IMR-90 (cell line): ENCODE results near the gene IFNLR1. TPM values are rescaled to one million over a fixed set of nuclear protein-coding genes. Genes with fewer than 3 reads are reported as not detected.

ENCODE experiments used
- ATAC-seq: fragments of 200-7000 bp; cut with Tn5 transposase; 2 replicates; pipeline ENCODE4 v1.9.1; 2020; ENCODE audit warnings: low read depth, mild to moderate bottlenecking, moderate library complexity
- BruUV-seq: library from RNA; stranded (reverse); fragments of 400-500 nt; replicated peaks from 2 replicates; lab custom pipeline; 2021; lab: Mats Ljungman, UMichigan
- CTCF ChIA-PET: fragments of 300-600 bp; formaldehyde crosslinking; extraction: SDS; loops from one replicate; lab custom pipeline; 2021; ENCODE audit warnings: antibody characterized with exemption; lab: Yijun Ruan, JAX
- POLR2A ChIA-PET: fragments of 300-600 bp; sonication (Branson Sonifier 250); formaldehyde crosslinking; loops from one replicate; lab custom pipeline; 2022; ENCODE audit warnings: antibody characterized with exemption; ENCODE audit not compliant: unreplicated experiment; lab: Charles Lee
- DNase-seq: peaks from one replicate; pipeline ENCODE4 v3.0.0; 2013
- H2AFZ ChIP-seq: replicated peaks from 2 replicates; pipeline ENCODE3; 2013; ENCODE audit warnings: low read length, mild to moderate bottlenecking; ENCODE audit not compliant: poor library complexity
- H2AK5ac ChIP-seq: 2 replicates; pipeline ENCODE4 v1.6.1; 2013; ENCODE audit warnings: low read depth, low read length, inconsistent platforms
- H2AK9ac ChIP-seq: replicated peaks from 2 replicates; pipeline ENCODE3; 2013; ENCODE audit warnings: mild to moderate bottlenecking, low read depth, low read length, moderate library complexity; ENCODE audit not compliant: poor library complexity
- H2BK120ac ChIP-seq: 2 replicates; pipeline ENCODE4 v1.6.1; 2013; ENCODE audit warnings: low read depth, low read length, inconsistent platforms
- H2BK15ac ChIP-seq: 3 replicates; pipeline ENCODE4 v1.6.1; 2013; ENCODE audit warnings: low read depth, low read length, inconsistent platforms
- H2BK20ac ChIP-seq: 2 replicates; pipeline ENCODE4 v1.6.1; 2013; ENCODE audit warnings: low read depth, mild to moderate bottlenecking, inconsistent platforms, low read length, moderate library complexity
- H2BK5ac ChIP-seq: 2 replicates; pipeline ENCODE4 v1.6.1; 2013; ENCODE audit warnings: mild to moderate bottlenecking, low read depth, low read length, inconsistent platforms; ENCODE audit not compliant: poor library complexity, severe bottlenecking
- H3K14ac ChIP-seq: replicated peaks from 2 replicates; pipeline ENCODE4 v1.6.1; 2013; ENCODE audit warnings: low read depth, low read length, inconsistent platforms
- H3K18ac ChIP-seq: 2 replicates; pipeline ENCODE4 v1.6.1; 2013; ENCODE audit warnings: low read depth, low read length, control low read depth
- H3K23ac ChIP-seq: 2 replicates; pipeline ENCODE4 v1.6.1; 2013; ENCODE audit warnings: low read depth, low read length, inconsistent platforms
- H3K27ac ChIP-seq: 2 replicates; pipeline ENCODE4 v1.5.1; 2013; ENCODE audit warnings: mild to moderate bottlenecking, control low read depth, low read length; ENCODE audit not compliant: insufficient read depth
- H3K27me3 ChIP-seq: 2 replicates; pipeline ENCODE4 v1.6.1; 2013; ENCODE audit warnings: low read length; ENCODE audit not compliant: control insufficient read depth, insufficient read depth
- H3K36me3 ChIP-seq: 2 replicates; pipeline ENCODE4 v1.6.1; 2013; ENCODE audit warnings: low read length, mixed read lengths; ENCODE audit not compliant: control insufficient read depth, insufficient read depth
- H3K4ac ChIP-seq: 2 replicates; pipeline ENCODE4 v1.6.1; 2013; ENCODE audit warnings: low read depth, low read length, inconsistent platforms
- H3K4me1 ChIP-seq: 2 replicates; pipeline ENCODE4 v1.6.1; 2013; ENCODE audit warnings: low read length, mixed read lengths; ENCODE audit not compliant: control insufficient read depth, insufficient read depth
- H3K4me2 ChIP-seq: 2 replicates; pipeline ENCODE4 v1.6.1; 2013; ENCODE audit warnings: low read depth, mild to moderate bottlenecking, control low read depth, low read length, moderate library complexity
- H3K4me3 ChIP-seq: 2 replicates; pipeline ENCODE4 v1.5.1; 2013; ENCODE audit warnings: low read depth, mild to moderate bottlenecking, control low read depth, low read length, moderate library complexity; ENCODE audit not compliant: insufficient read depth
- H3K56ac ChIP-seq: 2 replicates; pipeline ENCODE4 v1.6.1; 2013; ENCODE audit warnings: low read length, inconsistent platforms; ENCODE audit not compliant: insufficient read depth; ENCODE audit errors: extremely low read depth
- H3K79me1 ChIP-seq, 2 experiments: 2 replicates each; pipeline ENCODE4 v1.6.1; 2013; ENCODE audit warnings: low read length in 2 of 2, inconsistent platforms in 1 of 2, low read depth in 1 of 2
- H3K9ac ChIP-seq: 2 replicates; pipeline ENCODE4 v1.6.1; 2013; ENCODE audit warnings: low read depth, low read length, control low read depth
- H3K9me1 ChIP-seq: 2 replicates; pipeline ENCODE4 v1.6.1; 2013; ENCODE audit warnings: low read length, inconsistent platforms; ENCODE audit not compliant: insufficient read depth
- H3K9me3 ChIP-seq: 2 replicates; pipeline ENCODE4 v1.6.1; 2013; ENCODE audit warnings: low read length; ENCODE audit not compliant: control insufficient read depth, insufficient read depth
- H4K20me1 ChIP-seq: 2 replicates; pipeline ENCODE4 v1.6.1; 2013; ENCODE audit warnings: low read length, inconsistent platforms; ENCODE audit not compliant: insufficient read depth
- H4K5ac ChIP-seq: 2 replicates; pipeline ENCODE4 v1.6.1; 2013; ENCODE audit warnings: mild to moderate bottlenecking, low read depth, low read length, control low read depth
- H4K8ac ChIP-seq, 2 experiments: 2 replicates each; pipeline ENCODE4 v1.6.1; 2013; ENCODE audit warnings: low read depth in 2 of 2, low read length in 2 of 2, control low read depth in 1 of 2, inconsistent platforms in 1 of 2
- H4K91ac ChIP-seq: 2 replicates; pipeline ENCODE4 v1.6.1; 2013; ENCODE audit warnings: low read depth, low read length, inconsistent platforms; ENCODE audit not compliant: insufficient read depth
- CEBPB ChIP-seq: IDR thresholded peaks from 2 replicates; pipeline ENCODE4 v1.6.1; 2012; ENCODE audit warnings: low read depth, low read length, improper control_type of control experiment
- FOS ChIP-seq: fragments of 150-350 bp; IDR thresholded peaks from 2 replicates; pipeline ENCODE4 v1.6.1; 2016; ENCODE audit warnings: low read depth, low read length
- MAFK ChIP-seq: IDR thresholded peaks from 2 replicates; pipeline ENCODE4 v1.6.1; 2012; ENCODE audit warnings: low read depth, low read length, improper control_type of control experiment
- MAZ ChIP-seq: IDR thresholded peaks from 2 replicates; pipeline ENCODE4 v1.6.1; 2012; ENCODE audit warnings: low read depth, mild to moderate bottlenecking, low read length, improper control_type of control experiment, moderate library complexity, borderline replicate concordance
- RCOR1 ChIP-seq: IDR thresholded peaks from 2 replicates; pipeline ENCODE4 v1.6.1; 2012; ENCODE audit warnings: mild to moderate bottlenecking, low read length, improper control_type of control experiment; ENCODE audit not compliant: insufficient replicate concordance
- WGBS, 2 experiments: methylation state at CpG; one replicate each; pipeline versions ENCODE4 v1.1.5 to v1.1.7; 2013; ENCODE audit warnings: missing lambda C conversion rate in 2 of 2; ENCODE audit not compliant: insufficient read length in 1 of 2; ENCODE audit errors: extremely low coverage in 2 of 2; 5-methylcytosine and 5-hydroxymethylcytosine counted together
- dilution Hi-C: fragments of 300-500 bp; cut with HindIII; formaldehyde crosslinking; loops from one replicate; pipeline ENCODE4 v1.14.3; 2018; ENCODE audit warnings: low sequenced_read_pairs; ENCODE audit not compliant: unreplicated experiment
- in situ Hi-C: fragments of 300-500 bp; cut with MboI; formaldehyde crosslinking; loops from 3 replicates; pipeline ENCODE4 v1.14.3; 2019; ENCODE audit warnings: low sequenced_read_pairs, inconsistent platforms, mixed read lengths
- intact Hi-C: fragments of 100-400 bp; cut with micrococcal nuclease; formaldehyde crosslinking; loops from 2 replicates; pipeline ENCODE4 v1.10.0; 2022
- polyA plus RNA-seq, 3 experiments: library from polyadenylated mRNA; depleted of rRNA; stranded (reverse); fragments of >200 nt; gene quantifications; 2 replicates each; pipeline ENCODE4 v1.2.3, GENCODE V29; 2012; ENCODE audit warnings: low replicate concordance in 1 of 3
- total RNA-seq: library from RNA; depleted of rRNA; stranded (reverse); fragments of >200 nt; gene quantifications from 2 replicates; pipeline ENCODE4 v1.2.3, GENCODE V29; 2012

IFNLR1 gene
- total and polyA plus RNA-seq, 2 of the 4 experiments (the other 2 are of a cell fraction): not detected

DNA sequence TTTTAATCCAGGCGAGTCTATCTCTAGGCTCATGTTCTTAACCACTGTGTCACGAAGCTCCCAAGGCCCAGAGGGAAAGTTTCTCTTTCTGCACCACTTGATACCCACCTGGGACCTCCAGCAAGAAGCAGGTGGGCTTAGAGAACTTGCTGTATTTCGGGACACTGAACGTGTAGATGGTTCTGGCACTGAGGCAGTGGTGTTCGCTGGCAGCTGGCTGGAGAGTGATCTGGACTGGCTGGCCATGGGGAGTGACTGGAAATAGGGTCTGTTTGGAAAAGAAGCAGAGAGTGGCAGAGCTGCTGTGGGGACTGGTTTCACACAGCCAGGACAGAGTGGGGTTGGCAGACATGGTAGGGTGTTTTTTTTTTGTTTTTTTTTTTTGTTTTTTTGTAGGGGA, 27.7 kb downstream of the IFNLR1 start:
- no peak overlapping the region for H3K14ac ChIP-seq
- H4K20me1 ChIP-seq: no peaks in the 10 kb centered on the region
- dilution Hi-C loops (no loop called here), intact Hi-C loops (no loop called here), in situ Hi-C loops (no loop called here)
- no peak overlapping the region for H3K56ac ChIP-seq
- no peaks in the 10 kb centered on the region for H3K79me1 ChIP-seq
- H3K36me3 ChIP-seq: no peaks in the 10 kb centered on the region
- CTCF ChIA-PET: interaction anchor here (1.0 kb wide), 1 partner anchor 9 kb away, joined by 7 read pairs; no protein-coding TSS in a partner anchor
- DNase-seq: no peak
- H3K9ac ChIP-seq: no peak overlapping the region
- no peak overlapping the region for H2BK15ac ChIP-seq
- H3K23ac ChIP-seq: no peak overlapping the region
- H2AFZ ChIP-seq: no peak overlapping the region
- no peak overlapping the region for H2BK5ac ChIP-seq
- no peak overlapping the region for H3K4me3 ChIP-seq
- no peak for ATAC-seq
- TF ChIP-seq CEBPB (no peak), FOS (no peak), RCOR1 (no peak), MAZ (no peak), MAFK (no peak)
- H3K4me2 ChIP-seq: no peak overlapping the region
- H3K27ac ChIP-seq: no peak overlapping the region
- H3K18ac ChIP-seq: no peak overlapping the region
- H2BK20ac ChIP-seq: no peak overlapping the region
- H4K5ac ChIP-seq: no peak overlapping the region
- H3K9me3 ChIP-seq: no peaks in the 10 kb centered on the region
- no peak overlapping the region for H3K4ac ChIP-seq
- WGBS, 2 experiments: 66% methylated on average over 3 of the region's 5 CpGs; no CpG with 5 or more reads in 1 of the 2 experiments
- no peak overlapping the region for H4K91ac ChIP-seq
- no peaks in the 10 kb centered on the region for H3K9me1 ChIP-seq
- POLR2A ChIA-PET: no interaction called here
- no peaks in the 10 kb centered on the region for H3K4me1 ChIP-seq
- H2AK5ac ChIP-seq: no peak overlapping the region
- BruUV-seq: no TSS peak
- H2BK120ac ChIP-seq: no peak overlapping the region
- no peak overlapping the region for H2AK9ac ChIP-seq
- peaks cover 71% of the 10 kb centered on the region for H3K27me3 ChIP-seq
- no peak overlapping the region for H4K8ac ChIP-seq
